ENCODE data around the gene CTNNBIP1. TPM values are rescaled to one million over a fixed set of nuclear protein-coding genes. Genes with fewer than 3 reads are reported as not detected.
A peak's percentile ranks its signal among the peaks of the same experiment; 100 is the strongest.

Gene CTNNBIP1
- total and polyA plus RNA-seq, 8 donors = 9.4 to 27.3 (median 19.1) TPM

GRCh38 chr1:9835404-9835757 is 74.7 kb downstream of the CTNNBIP1 start:
- FAIRE-seq (no peak), ATAC-seq (no peak), DNase-seq (no peak)
- 74 to 77% methylated on average over 9 of the region's 9 CpGs for WGBS, 2 donors
- Histone ChIP-seq H3K36me3 (no peaks in the 10 kb centered on the region), H3K27ac (no peak overlapping the region), H3K9me3 (no peaks in the 10 kb centered on the region), H3K4me1 (no peaks in the 10 kb centered on the region), H3K27me3 (no peaks in the 10 kb centered on the region), H3K4me3 (no peak overlapping the region)
- intact Hi-C loops (cut with DNase I) = no loop called here
- no peak for TF ChIP-seq CTCF (IDR thresholded peaks at IDR 0.05)

GRCh38 chr1:9833632-9834031 is 76.4 kb downstream of the CTNNBIP1 start:
- H3K4me3 ChIP-seq = no peak overlapping the region
- H3K9me3 ChIP-seq = no peaks in the 10 kb centered on the region
- H3K36me3 ChIP-seq = no peaks in the 10 kb centered on the region
- no peak for FAIRE-seq
- intact Hi-C loops (cut with DNase I) = no loop called here
- no peak overlapping the region for H3K27ac ChIP-seq
- H3K4me1 ChIP-seq = no peaks in the 10 kb centered on the region
- no peak for ATAC-seq
- no peak for DNase-seq
- no peak for TF ChIP-seq CTCF (IDR thresholded peaks at IDR 0.05)
- WGBS, 2 donors = 82 to 86% methylated on average over 3 of the region's 3 CpGs
- H3K27me3 ChIP-seq = no peaks in the 10 kb centered on the region

- peaks cover 11 to 15% (median 13%) of the 10 kb centered on the region in 3 donors for H3K4me1 ChIP-seq
- FAIRE-seq = no peak
- no peak for TF ChIP-seq CTCF (IDR thresholded peaks at IDR 0.05)
- H3K36me3 ChIP-seq = no peaks in the 10 kb centered on the region
- peak in 1 of 6 donors; percentile 54 for DNase-seq
- ATAC-seq = no peak
- H3K9me3 ChIP-seq = no peaks in the 10 kb centered on the region
- no peak overlapping the region for H3K4me3 ChIP-seq
- WGBS, 2 donors = 86 to 89% methylated on average over 24 of the region's 24 CpGs
- H3K27me3 ChIP-seq = no peaks in the 10 kb centered on the region
- no peak overlapping the region for H3K27ac ChIP-seq
- intact Hi-C loops (cut with DNase I) = no loop called here
Observed at GRCh38 chr1:9827558-9828185, 82.4 kb downstream of the CTNNBIP1 start.

GRCh38 chr1:9826616-9827015 is 83.5 kb downstream of the CTNNBIP1 start:
- H3K36me3 ChIP-seq = no peaks in the 10 kb centered on the region
- FAIRE-seq (no peak), DNase-seq (no peak), ATAC-seq (no peak)
- WGBS, 2 donors = 72 to 75% methylated on average over 3 of the region's 3 CpGs
- H3K27ac ChIP-seq = peak overlapping the region; percentile 70 to 93 (median 87)
- no peak for TF ChIP-seq CTCF (IDR thresholded peaks at IDR 0.05)
- H3K9me3 ChIP-seq = no peaks in the 10 kb centered on the region
- peaks cover 15 to 21% (median 18%) of the 10 kb centered on the region in 3 donors for H3K4me1 ChIP-seq
- no peak overlapping the region for H3K4me3 ChIP-seq
- intact Hi-C loops (cut with DNase I) = no loop called here
- H3K27me3 ChIP-seq = no peaks in the 10 kb centered on the region

GRCh38 chr1:9826087-9826486 is 84.0 kb downstream of the CTNNBIP1 start:
- peak overlapping the region; percentile 70 to 93 (median 87) for H3K27ac ChIP-seq

More at GRCh38 chr1:9826087-9826486, 84.0 kb downstream of the CTNNBIP1 start:
- WGBS, 2 donors = 58 to 64% methylated on average over 3 of the region's 3 CpGs
- Histone ChIP-seq H3K4me3 (no peak overlapping the region), H3K9me3 (no peaks in the 10 kb centered on the region), H3K36me3 (no peaks in the 10 kb centered on the region), H3K4me1 (peaks cover 15 to 24% (median 22%) of the 10 kb centered on the region in 3 donors), H3K27me3 (no peaks in the 10 kb centered on the region)
- no peak for FAIRE-seq
- no peak for TF ChIP-seq CTCF (IDR thresholded peaks at IDR 0.05)
- DNase-seq = no peak
- intact Hi-C loops (cut with DNase I) = no loop called here
- no peak for ATAC-seq
